DND-41 (cell line): ENCODE measurements around the gene TTC39A.

Experiments
- EZH2 ChIP-seq: IDR thresholded peaks from 3 replicates; pipeline ENCODE4 v1.6.1; 2012; ENCODE audit warnings: borderline replicate concordance, low read depth, mild to moderate bottlenecking, moderate library complexity, low read length, inconsistent platforms; ENCODE audit not compliant: severe bottlenecking
- TF ChIP-seq, protein P1 (sequence below): IDR thresholded peaks from 2 replicates; pipeline ENCODE4 v1.5.1; 2012; ENCODE audit warnings: borderline replicate concordance, low read length, moderate library complexity, mild to moderate bottlenecking; ENCODE audit not compliant: poor library complexity, severe bottlenecking; ENCODE audit errors: extremely low read depth

DNA sequence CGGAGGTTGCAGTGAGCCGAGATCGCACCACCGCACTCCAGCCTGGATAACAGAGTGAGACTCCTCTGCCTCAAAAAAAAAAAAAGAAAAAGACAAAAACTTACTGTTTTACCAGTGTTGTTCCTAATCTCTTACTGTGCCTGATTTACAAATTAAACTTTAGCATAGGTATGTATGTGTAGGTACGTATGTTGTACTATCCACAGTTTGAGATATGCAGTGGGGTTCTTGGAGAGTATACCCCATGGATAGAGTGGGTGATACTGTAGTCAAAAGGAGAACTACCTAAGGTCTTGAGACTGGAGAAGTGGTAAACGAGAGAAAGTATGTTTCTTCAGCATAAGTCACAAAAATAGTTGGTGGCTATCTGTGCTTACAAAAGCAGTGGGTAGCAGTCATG is 55.7 kb downstream of the TTC39A start:
- TF ChIP-seq, protein P1, sequence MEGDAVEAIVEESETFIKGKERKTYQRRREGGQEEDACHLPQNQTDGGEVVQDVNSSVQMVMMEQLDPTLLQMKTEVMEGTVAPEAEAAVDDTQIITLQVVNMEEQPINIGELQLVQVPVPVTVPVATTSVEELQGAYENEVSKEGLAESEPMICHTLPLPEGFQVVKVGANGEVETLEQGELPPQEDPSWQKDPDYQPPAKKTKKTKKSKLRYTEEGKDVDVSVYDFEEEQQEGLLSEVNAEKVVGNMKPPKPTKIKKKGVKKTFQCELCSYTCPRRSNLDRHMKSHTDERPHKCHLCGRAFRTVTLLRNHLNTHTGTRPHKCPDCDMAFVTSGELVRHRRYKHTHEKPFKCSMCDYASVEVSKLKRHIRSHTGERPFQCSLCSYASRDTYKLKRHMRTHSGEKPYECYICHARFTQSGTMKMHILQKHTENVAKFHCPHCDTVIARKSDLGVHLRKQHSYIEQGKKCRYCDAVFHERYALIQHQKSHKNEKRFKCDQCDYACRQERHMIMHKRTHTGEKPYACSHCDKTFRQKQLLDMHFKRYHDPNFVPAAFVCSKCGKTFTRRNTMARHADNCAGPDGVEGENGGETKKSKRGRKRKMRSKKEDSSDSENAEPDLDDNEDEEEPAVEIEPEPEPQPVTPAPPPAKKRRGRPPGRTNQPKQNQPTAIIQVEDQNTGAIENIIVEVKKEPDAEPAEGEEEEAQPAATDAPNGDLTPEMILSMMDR = no peak
- no peak for TF ChIP-seq EZH2
